ENCODE data around the gene EHMT1.
A peak's percentile ranks its signal among the peaks of the same experiment; 100 is the strongest.

Gene EHMT1

DNA sequence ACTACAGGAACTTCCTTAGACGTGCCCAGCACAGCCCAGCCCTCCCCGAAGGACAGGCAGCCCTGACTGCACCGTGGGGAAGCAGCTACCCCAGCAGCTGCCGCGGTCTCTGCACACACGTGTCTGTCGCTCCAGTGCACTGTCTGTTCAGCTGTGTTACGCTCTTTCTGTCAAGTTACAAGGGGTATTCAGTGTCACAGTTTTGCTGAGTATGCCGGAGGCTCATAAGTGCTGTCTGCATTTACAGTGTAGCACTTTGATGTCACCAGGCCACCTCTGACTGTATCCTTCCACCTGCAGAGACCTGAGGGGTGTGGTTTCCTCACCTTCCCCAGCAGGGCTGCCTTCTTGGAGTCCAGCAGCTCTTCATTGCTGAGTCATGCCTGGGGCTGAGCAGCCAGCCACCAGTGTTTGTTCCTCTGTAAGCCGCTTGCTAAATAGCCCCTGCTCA is 126.8 kb downstream of the EHMT1 start:
- H3K27ac ChIP-seq (ENCODE audit: low read depth, low read length): peak overlapping the region; percentile 67

DNA sequence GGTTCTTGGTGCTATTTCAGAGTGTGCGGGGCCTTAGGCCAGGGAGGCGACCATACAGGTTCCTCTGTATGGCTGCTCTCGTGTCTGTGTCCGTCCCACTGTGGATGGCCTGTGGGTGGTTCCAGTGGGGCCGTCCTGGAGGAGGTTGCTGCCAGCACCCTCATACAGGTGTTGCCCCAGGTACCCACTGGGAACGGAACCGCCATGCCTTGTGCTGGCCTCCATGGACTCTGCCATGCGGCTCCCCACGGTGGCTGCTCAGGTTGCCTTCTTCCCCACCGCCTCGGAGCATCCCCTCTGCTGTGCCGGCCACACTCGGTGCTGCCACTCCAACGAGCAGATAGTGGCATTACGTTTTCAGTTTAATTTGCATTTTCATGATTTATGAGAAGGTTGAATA is 129.5 kb downstream of the EHMT1 start:
- Histone ChIP-seq H3K36me3 (ENCODE audit: low read length) (peaks cover 9% of the 10 kb centered on the region), H3K4me2 (ENCODE audit: low read depth, low read length, poor library complexity, severe bottlenecking) (no peak overlapping the region), H3K79me2 (ENCODE audit: insufficient read depth, low read length) (peaks cover 20% of the 10 kb centered on the region), H3K9ac (ENCODE audit: low read length) (no peak overlapping the region), H4K20me1 (ENCODE audit: low read depth, low read length) (no peaks in the 10 kb centered on the region), H3K27me3 (ENCODE audit: low read length) (no peaks in the 10 kb centered on the region), H2AFZ (ENCODE audit: low read depth, low read length, severe bottlenecking) (no peak overlapping the region), H3F3A (ENCODE audit: insufficient read depth) (peaks cover 7% of the 10 kb centered on the region), H3K9me3 (ENCODE audit: insufficient read depth, low read length) (no peaks in the 10 kb centered on the region), H3K9me2 (replicated peaks; ENCODE audit: insufficient read depth, low read length) (no peaks in the 10 kb centered on the region), H3K4me3 (ENCODE audit: insufficient read depth, low read length, poor library complexity, severe bottlenecking) (no peak overlapping the region), H3K27ac (ENCODE audit: low read depth, low read length) (no peak overlapping the region)
- no peak for TF ChIP-seq EZH2phosphoT487 (conservative IDR thresholded peaks at IDR 0.05; ENCODE audit: low read length)
- TF ChIP-seq, protein P1, sequence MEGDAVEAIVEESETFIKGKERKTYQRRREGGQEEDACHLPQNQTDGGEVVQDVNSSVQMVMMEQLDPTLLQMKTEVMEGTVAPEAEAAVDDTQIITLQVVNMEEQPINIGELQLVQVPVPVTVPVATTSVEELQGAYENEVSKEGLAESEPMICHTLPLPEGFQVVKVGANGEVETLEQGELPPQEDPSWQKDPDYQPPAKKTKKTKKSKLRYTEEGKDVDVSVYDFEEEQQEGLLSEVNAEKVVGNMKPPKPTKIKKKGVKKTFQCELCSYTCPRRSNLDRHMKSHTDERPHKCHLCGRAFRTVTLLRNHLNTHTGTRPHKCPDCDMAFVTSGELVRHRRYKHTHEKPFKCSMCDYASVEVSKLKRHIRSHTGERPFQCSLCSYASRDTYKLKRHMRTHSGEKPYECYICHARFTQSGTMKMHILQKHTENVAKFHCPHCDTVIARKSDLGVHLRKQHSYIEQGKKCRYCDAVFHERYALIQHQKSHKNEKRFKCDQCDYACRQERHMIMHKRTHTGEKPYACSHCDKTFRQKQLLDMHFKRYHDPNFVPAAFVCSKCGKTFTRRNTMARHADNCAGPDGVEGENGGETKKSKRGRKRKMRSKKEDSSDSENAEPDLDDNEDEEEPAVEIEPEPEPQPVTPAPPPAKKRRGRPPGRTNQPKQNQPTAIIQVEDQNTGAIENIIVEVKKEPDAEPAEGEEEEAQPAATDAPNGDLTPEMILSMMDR (IDR thresholded peaks at IDR 0.05; ENCODE audit: insufficient read depth, low read length, poor library complexity, severe bottlenecking): no peak

More for the DNA sequence above, 126.8 kb downstream of the EHMT1 start:
- no peak overlapping the region for H3K9ac ChIP-seq (ENCODE audit: low read length)
- no peaks in the 10 kb centered on the region for H3K27me3 ChIP-seq (ENCODE audit: low read length)
- no peaks in the 10 kb centered on the region for H4K20me1 ChIP-seq (ENCODE audit: low read depth, low read length)
- no peak overlapping the region for H2AFZ ChIP-seq (ENCODE audit: low read depth, low read length, severe bottlenecking)
- H3K9me3 ChIP-seq (ENCODE audit: insufficient read depth, low read length): no peaks in the 10 kb centered on the region
- H3K36me3 ChIP-seq (ENCODE audit: low read length): peaks cover 9% of the 10 kb centered on the region
- TF ChIP-seq, protein P1 (IDR thresholded peaks at IDR 0.05; ENCODE audit: insufficient read depth, low read length, poor library complexity, severe bottlenecking): no peak
- TF ChIP-seq EZH2phosphoT487 (conservative IDR thresholded peaks at IDR 0.05; ENCODE audit: low read length): no peak
- no peaks in the 10 kb centered on the region for H3K9me2 ChIP-seq (replicated peaks; ENCODE audit: insufficient read depth, low read length)
- H3F3A ChIP-seq (ENCODE audit: insufficient read depth): peaks cover 7% of the 10 kb centered on the region
- H3K4me3 ChIP-seq (ENCODE audit: insufficient read depth, low read length, poor library complexity, severe bottlenecking): no peak overlapping the region
- H3K4me2 ChIP-seq (ENCODE audit: low read depth, low read length, poor library complexity, severe bottlenecking): peak overlapping the region; percentile 38
- H3K79me2 ChIP-seq (ENCODE audit: insufficient read depth, low read length): peaks cover 25% of the 10 kb centered on the region

DNA sequence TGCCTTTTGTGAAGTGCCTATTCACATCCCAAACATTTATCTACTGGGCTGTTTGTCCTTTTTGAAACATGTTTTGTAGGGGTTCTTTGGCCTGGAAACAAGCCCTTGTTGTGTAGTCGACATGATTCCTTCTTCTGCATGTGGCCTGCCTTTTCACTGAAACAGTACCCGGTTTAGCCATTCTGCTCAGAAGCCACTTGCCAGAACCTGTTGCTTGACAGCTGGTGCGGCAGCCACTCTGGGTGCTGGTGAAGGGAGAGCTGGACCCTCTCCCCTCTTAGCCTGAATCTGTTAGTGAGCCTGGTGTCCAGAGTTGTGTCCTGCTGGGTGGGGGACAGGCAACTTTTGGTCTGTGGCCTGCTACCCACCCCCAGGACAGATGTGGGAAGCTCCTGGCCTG is 129.9 kb downstream of the EHMT1 start:
- Histone ChIP-seq H3K9me3 (ENCODE audit: insufficient read depth, low read length) (no peaks in the 10 kb centered on the region), H2AFZ (ENCODE audit: low read depth, low read length, severe bottlenecking) (no peak overlapping the region), H3K4me3 (ENCODE audit: insufficient read depth, low read length, poor library complexity, severe bottlenecking) (no peak overlapping the region), H3K9me2 (replicated peaks; ENCODE audit: insufficient read depth, low read length) (no peaks in the 10 kb centered on the region), H3K4me2 (ENCODE audit: low read depth, low read length, poor library complexity, severe bottlenecking) (no peak overlapping the region), H3F3A (ENCODE audit: insufficient read depth) (peaks cover 7% of the 10 kb centered on the region), H3K27me3 (ENCODE audit: low read length) (no peaks in the 10 kb centered on the region), H3K27ac (ENCODE audit: low read depth, low read length) (no peak overlapping the region), H3K9ac (ENCODE audit: low read length) (no peak overlapping the region), H3K79me2 (ENCODE audit: insufficient read depth, low read length) (peaks cover 20% of the 10 kb centered on the region), H3K36me3 (ENCODE audit: low read length) (peaks cover 10% of the 10 kb centered on the region), H4K20me1 (ENCODE audit: low read depth, low read length) (no peaks in the 10 kb centered on the region)
- TF ChIP-seq EZH2phosphoT487 (conservative IDR thresholded peaks at IDR 0.05; ENCODE audit: low read length): no peak
- TF ChIP-seq, protein P1 (IDR thresholded peaks at IDR 0.05; ENCODE audit: insufficient read depth, low read length, poor library complexity, severe bottlenecking): no peak

Measured in SU-DHL-6 (cell line).